Activated CD4-positive, alpha-beta T cell treated with anti-CD3 and anti-CD28 coated beads for 36 hours (primary cell): ENCODE measurements around the gene CX3CR1. TPM values are rescaled to one million over a fixed set of nuclear protein-coding genes. Genes with fewer than 3 reads are reported as not detected.

ENCODE experiments used
- ATAC-seq: fragments of 200-7000 bp; cut with Tn5 transposase; one replicate; pipeline ENCODE4 v1.10.0; 2021; ENCODE audit warnings: mild to moderate bottlenecking, moderate library complexity
- CTCF ChIA-PET: fragments of 350-600 bp; sonication (Branson Sonifier 250); formaldehyde crosslinking; loops from one replicate; lab custom pipeline; 2021; ENCODE audit warnings: antibody characterized with exemption; lab: Charles Lee
- POLR2A ChIA-PET: fragments of 350-600 bp; sonication (Branson Sonifier 250); formaldehyde crosslinking; loops from one replicate; lab custom pipeline; 2021; ENCODE audit warnings: antibody characterized with exemption, inconsistent platforms; lab: Charles Lee
- DNase-seq: peaks from one replicate; pipeline ENCODE4 v3.0.0-alpha.2; 2020
- H3K27ac Mint-ChIP-seq: one replicate; pipeline ENCODE4 v1.8.0; 2021; ENCODE audit warnings: mixed read lengths
- H3K27me3 Mint-ChIP-seq: one replicate; pipeline ENCODE4 v1.8.0; 2021; ENCODE audit warnings: mixed read lengths
- H3K36me3 Mint-ChIP-seq: one replicate; pipeline ENCODE4 v1.8.0; 2021; ENCODE audit warnings: low read depth, mixed read lengths
- H3K4me1 Mint-ChIP-seq: one replicate; pipeline ENCODE4 v1.8.0; 2021; ENCODE audit warnings: mixed read lengths
- H3K4me3 Mint-ChIP-seq: one replicate; pipeline ENCODE4 v1.8.0; 2021; ENCODE audit warnings: mild to moderate bottlenecking, moderate library complexity, mixed read lengths
- H3K9me3 Mint-ChIP-seq: one replicate; pipeline ENCODE4 v1.8.0; 2021; ENCODE audit warnings: low read depth, mixed read lengths
- intact Hi-C, 2 experiments: fragments of 100-400 bp; cut with DNase I in 1 of 2; cut with micrococcal nuclease in 1 of 2; formaldehyde crosslinking; loops; one replicate each; pipeline versions ENCODE4 v1.14.2 to v1.15.1; 2022 to 2024; cut with DNase I, micrococcal nuclease
- total RNA-seq, 2 experiments: library from RNA; stranded (reverse); gene quantifications; one replicate each; pipeline ENCODE4 v1.2.3, GENCODE V29; 2021

The CX3CR1 gene
- total RNA-seq, 2 experiments from 2014 or later: 0.14 to 0.16 TPM

GRCh38 chr3:39318301-39318700 is 38.5 kb upstream of the CX3CR1 start:
- no peak for ATAC-seq
- ChIA-PET CTCF (interaction anchor here (0.7 to 3.0 kb wide), 4 partner anchors 26 to 59 kb away, joined by 3 to 11 read pairs (median 6); no protein-coding TSS in a partner anchor), POLR2A (no interaction called here)
- Mint-ChIP-seq H3K4me1 (peaks cover 30% of the 10 kb centered on the region), H3K4me3 (no peak overlapping the region), H3K36me3 (no peaks in the 10 kb centered on the region), H3K27me3 (no peaks in the 10 kb centered on the region), H3K27ac (no peak overlapping the region), H3K9me3 (peaks cover 8% of the 10 kb centered on the region)
- DNase-seq: no peak
- intact Hi-C loops: no loop called here

- intact Hi-C loops: no loop called here
- Mint-ChIP-seq H3K27me3 (no peaks in the 10 kb centered on the region), H3K27ac (no peak overlapping the region), H3K36me3 (no peaks in the 10 kb centered on the region), H3K4me3 (no peak overlapping the region), H3K4me1 (peaks cover 24% of the 10 kb centered on the region), H3K9me3 (peaks cover 8% of the 10 kb centered on the region)
- CTCF ChIA-PET: interaction anchor here (0.7 to 3.0 kb wide), 6 partner anchors 25 to 61 kb away, joined by 3 to 11 read pairs (median 3); no protein-coding TSS in a partner anchor
- POLR2A ChIA-PET: no interaction called here
- no peak for DNase-seq
- no peak for ATAC-seq
Observed at GRCh38 chr3:39317571-39318169, 37.8 kb upstream of the CX3CR1 start.

GRCh38 chr3:39315420-39315819 is 35.6 kb upstream of the CX3CR1 start:
- Mint-ChIP-seq H3K4me3 (no peak overlapping the region), H3K27ac (no peak overlapping the region), H3K36me3 (peaks cover 3% of the 10 kb centered on the region), H3K27me3 (no peaks in the 10 kb centered on the region), H3K9me3 (peaks cover 8% of the 10 kb centered on the region), H3K4me1 (peaks cover 12% of the 10 kb centered on the region)
- ATAC-seq (peak; percentile 73), DNase-seq (no peak)
- intact Hi-C loops: no loop called here
- POLR2A ChIA-PET: interaction anchor here (0.6 kb wide), 1 partner anchor 16 kb away, joined by 6 read pairs; no protein-coding TSS in a partner anchor
- CTCF ChIA-PET: no interaction called here

GRCh38 chr3:39313289-39313688 is 33.5 kb upstream of the CX3CR1 start:
- CTCF ChIA-PET: interaction anchor here (0.9 kb wide), 1 partner anchor 123 kb away, joined by 3 read pairs; no protein-coding TSS in a partner anchor
- ATAC-seq: no peak
- no peak overlapping the region for H3K27ac Mint-ChIP-seq
- H3K36me3 Mint-ChIP-seq: peaks cover 3% of the 10 kb centered on the region
- POLR2A ChIA-PET: no interaction called here
- intact Hi-C loops: no loop called here
- H3K4me1 Mint-ChIP-seq: peaks cover 12% of the 10 kb centered on the region
- no peak for DNase-seq
- H3K4me3 Mint-ChIP-seq: no peak overlapping the region
- H3K27me3 Mint-ChIP-seq: no peaks in the 10 kb centered on the region
- peaks cover 8% of the 10 kb centered on the region for H3K9me3 Mint-ChIP-seq

- Mint-ChIP-seq H3K36me3 (peaks cover 12% of the 10 kb centered on the region), H3K27me3 (peaks cover 16% of the 10 kb centered on the region), H3K9me3 (peaks cover 27% of the 10 kb centered on the region), H3K27ac (no peak overlapping the region), H3K4me1 (no peaks in the 10 kb centered on the region), H3K4me3 (no peak overlapping the region)
- no peak for ATAC-seq
- CTCF ChIA-PET: interaction anchor here (1.5 kb wide), 1 partner anchor 14 kb away, joined by 4 read pairs; no protein-coding TSS in a partner anchor
- POLR2A ChIA-PET: no interaction called here
- DNase-seq: no peak
- intact Hi-C loops: no loop called here
Observed at GRCh38 chr3:39302178-39302577, 22.3 kb upstream of the CX3CR1 start.

GRCh38 chr3:39299279-39299678 is 19.4 kb upstream of the CX3CR1 start:
- H3K4me3 Mint-ChIP-seq: no peak overlapping the region
- intact Hi-C loops: no loop called here
- no peak for DNase-seq
- peaks cover 11% of the 10 kb centered on the region for H3K27me3 Mint-ChIP-seq
- H3K36me3 Mint-ChIP-seq: peaks cover 12% of the 10 kb centered on the region
- no peak for ATAC-seq
- H3K27ac Mint-ChIP-seq: no peak overlapping the region
- peaks cover 24% of the 10 kb centered on the region for H3K9me3 Mint-ChIP-seq
- peaks cover 14% of the 10 kb centered on the region for H3K4me1 Mint-ChIP-seq
- ChIA-PET POLR2A (interaction anchor here (0.7 kb wide), 1 partner anchor 16 kb away, joined by 6 read pairs; no protein-coding TSS in a partner anchor), CTCF (interaction anchor here (3.2 kb wide), 1 partner anchor 11 kb away, joined by 11 read pairs; no protein-coding TSS in a partner anchor)

GRCh38 chr3:39296197-39297077 is 16.6 kb upstream of the CX3CR1 start:
- POLR2A ChIA-PET: no interaction called here
- peaks cover 9% of the 10 kb centered on the region for H3K27me3 Mint-ChIP-seq
- DNase-seq: no peak

GRCh38 chr3:39295184-39295775 is 15.4 kb upstream of the CX3CR1 start:
- ATAC-seq (peak; percentile 66), DNase-seq (no peak)
- POLR2A ChIA-PET: interaction anchor here (0.6 kb wide), 1 partner anchor 83 kb away, joined by 3 read pairs; no protein-coding TSS in a partner anchor
- Mint-ChIP-seq H3K4me1 (peaks cover 17% of the 10 kb centered on the region), H3K27me3 (peaks cover 6% of the 10 kb centered on the region), H3K4me3 (no peak overlapping the region), H3K27ac (no peak overlapping the region), H3K9me3 (peaks cover 13% of the 10 kb centered on the region), H3K36me3 (peaks cover 12% of the 10 kb centered on the region)
- CTCF ChIA-PET: interaction anchor here (0.6 to 13.0 kb wide), 8 partner anchors 27 to 105 kb away, joined by 3 to 447 read pairs (median 4); partner anchors contain the start of gene XIRP1
- intact Hi-C loops: no loop called here

More at GRCh38 chr3:39296197-39297077, 16.6 kb upstream of the CX3CR1 start:
- CTCF ChIA-PET: interaction anchor here (0.7 to 13.0 kb wide), 6 partner anchors 8 to 192 kb away, joined by 3 to 447 read pairs (median 4); partner anchors contain the start of gene XIRP1
- Mint-ChIP-seq H3K4me3 (no peak overlapping the region), H3K9me3 (peaks cover 18% of the 10 kb centered on the region), H3K27ac (no peak overlapping the region), H3K4me1 (peaks cover 17% of the 10 kb centered on the region), H3K36me3 (peaks cover 12% of the 10 kb centered on the region)
- intact Hi-C loops: no loop called here
- ATAC-seq: no peak

- H3K4me3 Mint-ChIP-seq: no peak overlapping the region
- H3K27ac Mint-ChIP-seq: peak overlapping the region; percentile 47
- ATAC-seq (peak; percentile 15), DNase-seq (no peak)
- peaks cover 17% of the 10 kb centered on the region for H3K4me1 Mint-ChIP-seq
- POLR2A ChIA-PET: interaction anchor here (0.6 kb wide), 1 partner anchor 83 kb away, joined by 3 read pairs; no protein-coding TSS in a partner anchor
- peaks cover 7% of the 10 kb centered on the region for H3K36me3 Mint-ChIP-seq
- intact Hi-C loops: no loop called here
- peaks cover 9% of the 10 kb centered on the region for H3K9me3 Mint-ChIP-seq
- H3K27me3 Mint-ChIP-seq: peaks cover 3% of the 10 kb centered on the region
- CTCF ChIA-PET: interaction anchor here (0.6 to 13.0 kb wide), 8 partner anchors 26 to 104 kb away, joined by 3 to 447 read pairs (median 4); partner anchors contain the start of gene XIRP1
Observed at GRCh38 chr3:39294446-39295183, 14.8 kb upstream of the CX3CR1 start.

- peaks cover 22% of the 10 kb centered on the region for H3K4me1 Mint-ChIP-seq
- H3K27me3 Mint-ChIP-seq: no peaks in the 10 kb centered on the region
- ChIA-PET POLR2A (no interaction called here), CTCF (interaction anchor here (0.7 to 13.0 kb wide), 24 partner anchors 11 to 436 kb away, joined by 3 to 447 read pairs (median 6); partner anchors contain the start of gene XIRP1)
- no peaks in the 10 kb centered on the region for H3K9me3 Mint-ChIP-seq
- no peak for ATAC-seq
- intact Hi-C loops: loop anchor here (1.0 kb wide), 2 partner anchors 85 to 192 kb away; no protein-coding TSS in a partner anchor
- H3K36me3 Mint-ChIP-seq: no peaks in the 10 kb centered on the region
- H3K27ac Mint-ChIP-seq: no peak overlapping the region
- no peak for DNase-seq
- no peak overlapping the region for H3K4me3 Mint-ChIP-seq
Observed at GRCh38 chr3:39292961-39293360, 13.1 kb upstream of the CX3CR1 start.
